Hepatic stellate cell (primary cell): ENCODE results near the gene PRAMEF6.
"Not testable (repeated sequence)": the region's sequence is repeated elsewhere in the genome, so short reads cannot be mapped to it uniquely, and the experiment has no call there.

Experiments
- DNase-seq: peaks from one replicate; pipeline ENCODE4 v3.0.0; 2011; ENCODE audit warnings: low spot score

PRAMEF6 gene

GRCh38 chr1:12947480-12947879 lies at the start of gene PRAMEF6:
PRAMEF6 (minus strand) TSS chr1:12947580; CDS start chr1:12942518, 5,062 bp downstream.
- DNase-seq, result not testable (repeated sequence)

GRCh38 chr1:12924368-12924767 lies 23.0 kb downstream of the PRAMEF6 start:
- not testable (repeated sequence) for DNase-seq

DNA sequence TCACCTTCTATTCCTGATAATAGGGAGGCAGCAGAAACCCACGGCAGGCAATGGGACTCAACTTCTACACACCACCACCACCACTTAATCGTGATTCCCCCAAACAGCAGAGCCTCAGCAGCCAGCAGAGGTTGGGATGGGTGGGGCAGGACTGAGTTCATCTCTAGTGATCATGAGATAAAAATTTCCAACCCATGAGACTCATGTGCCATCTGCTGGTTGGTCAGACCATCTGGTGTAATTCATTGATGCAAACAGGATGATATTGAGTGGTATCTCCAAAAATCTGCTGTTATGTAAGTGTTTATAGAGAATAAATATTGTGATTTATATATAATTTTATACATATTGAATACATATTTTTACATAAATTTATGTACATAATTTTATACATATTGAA lies 25.6 kb downstream of the PRAMEF6 start:
- not testable (repeated sequence) for DNase-seq

DNA sequence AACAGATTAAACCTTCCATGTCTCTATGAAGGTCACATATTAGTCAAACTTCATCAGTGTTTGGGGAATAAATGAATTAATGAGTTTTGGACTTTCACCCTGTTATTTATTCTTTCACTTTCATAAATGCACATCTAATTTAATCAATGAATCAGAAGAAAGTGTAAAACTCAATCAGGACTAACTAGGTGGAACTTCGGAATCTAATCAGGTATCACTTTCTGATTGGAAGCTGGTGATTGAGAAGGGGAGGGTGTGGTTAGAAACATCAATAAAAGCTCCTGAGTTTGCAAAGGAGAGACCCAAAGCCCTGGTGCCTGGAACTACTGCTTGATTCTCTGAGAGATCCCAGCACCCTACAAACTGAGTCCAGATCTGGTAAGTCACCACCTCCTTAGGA lies 31.1 kb downstream of the PRAMEF6 start, which contains the start of gene PRAMEF7:
Gene PRAMEF7 (plus strand): TSS at position 301 of the 400 bp plus-strand sequence. CDS start 1,083 bp downstream, outside the sequence.
- DNase-seq, result not testable (repeated sequence)

DNA sequence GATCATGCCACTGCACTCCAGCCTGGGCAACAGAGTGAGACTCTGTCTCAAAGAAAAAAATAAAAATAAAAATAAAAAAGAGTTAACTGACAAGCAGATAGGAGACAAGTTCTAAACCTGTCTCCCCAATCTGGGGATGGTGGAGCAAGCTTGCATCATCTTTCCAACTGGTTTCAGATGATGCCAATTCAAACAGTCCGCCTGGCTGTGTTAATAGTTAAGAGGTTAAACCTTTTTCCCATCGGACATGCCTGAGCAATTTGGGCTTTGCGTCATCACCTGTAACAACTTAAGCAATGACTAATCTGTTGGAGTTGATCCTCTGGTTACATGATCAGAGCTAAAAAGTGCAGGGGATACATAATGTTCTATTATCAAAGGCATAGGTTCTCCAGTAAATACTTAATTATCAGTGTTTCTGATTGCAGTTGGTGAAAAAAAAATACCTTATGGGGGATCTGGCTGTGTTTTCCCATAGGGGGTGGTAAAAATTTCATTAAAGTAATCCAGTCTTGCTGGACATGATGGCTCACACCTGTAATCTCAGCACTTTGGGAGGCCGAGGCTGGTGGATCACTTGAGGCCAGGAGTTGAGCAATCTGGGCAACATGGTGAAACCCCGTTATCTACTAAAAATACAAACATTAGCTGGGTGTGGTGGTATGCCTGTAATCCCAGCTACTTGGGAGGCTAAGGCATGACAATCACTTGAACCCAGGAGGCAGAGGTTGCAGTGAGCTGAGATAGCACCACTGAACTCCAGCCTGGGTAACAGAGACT lies 43.4 kb downstream of the PRAMEF6 start:
- not testable (repeated sequence) for DNase-seq

GRCh38 chr1:12899186-12899585 lies 48.2 kb downstream of the PRAMEF6 start:
- not testable (repeated sequence) for DNase-seq

DNA sequence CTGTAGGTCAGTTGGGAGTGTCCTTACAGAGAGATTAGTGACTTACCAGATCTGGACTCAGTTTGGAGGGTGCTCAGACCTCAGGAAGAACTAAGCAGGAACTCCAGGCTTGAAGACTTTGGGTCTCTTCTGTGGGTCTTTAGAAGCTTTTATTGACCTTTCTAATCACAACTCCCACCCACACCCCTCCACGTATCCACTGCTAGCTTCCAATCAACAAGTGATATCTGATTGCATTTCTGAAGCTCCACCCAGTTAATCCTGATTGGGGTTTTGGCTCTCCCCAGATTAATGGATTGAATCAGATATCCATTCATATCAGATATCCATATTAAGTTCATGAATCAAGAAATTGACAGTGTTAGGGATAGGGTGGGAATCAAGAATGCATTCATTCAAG lies 49.2 kb downstream of the PRAMEF6 start, which contains the start of gene PRAMEF10:
Gene PRAMEF10 (minus strand): TSS at position 101 of the 400 bp plus-strand sequence. CDS start 2,423 bp downstream, outside the sequence.
- not testable (repeated sequence) for DNase-seq
